ENCODE measurements around the gene RPS26. TPM values are rescaled to one million over a fixed set of nuclear protein-coding genes. Genes with fewer than 3 reads are reported as not detected.
A peak's percentile ranks its signal among the peaks of the same experiment; 100 is the strongest.
"Not testable (repeated sequence)": the region's sequence is repeated elsewhere in the genome, so short reads cannot be mapped to it uniquely, and the experiment has no call there.

RPS26 gene
- total and polyA plus RNA-seq, 2 of the 13 experiments (the other 11 are each of a cell fraction or from before 2014, with no cell fraction given), result 150 to 421 TPM

DNA sequence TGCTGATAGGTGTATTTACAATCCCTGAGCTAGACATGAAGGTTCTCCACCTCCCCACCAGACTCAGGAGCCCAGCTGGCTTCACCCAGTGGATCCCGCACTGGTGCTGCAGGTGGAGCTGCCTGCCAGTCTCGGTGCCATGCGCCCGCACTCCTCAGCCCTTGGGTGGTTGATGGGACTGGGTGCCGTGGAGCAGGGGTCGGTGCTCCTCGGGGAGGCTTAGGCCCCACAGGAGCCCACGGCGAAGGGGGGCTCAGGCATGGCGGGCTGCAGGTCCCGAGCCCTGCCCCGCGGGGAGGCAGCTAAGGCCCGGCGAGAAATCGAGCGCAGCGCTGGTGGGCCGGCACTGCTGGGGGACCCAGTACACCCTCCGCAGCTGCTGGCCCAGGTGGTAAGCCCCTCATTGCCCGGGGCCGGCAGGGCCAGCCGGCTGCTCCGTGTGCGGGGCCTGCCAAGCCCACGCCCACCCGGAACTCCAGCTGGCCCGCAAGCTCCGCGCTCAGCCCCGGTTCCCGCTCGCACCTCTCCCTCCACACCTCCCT lies 41.6 kb upstream of the RPS26 start:
- 93% methylated on average over 3 of the region's 33 CpGs for WGBS (ENCODE audit: low lambda C conversion rate)
- in situ Hi-C loops (cut with HindIII; ENCODE audit: extremely low pct_ligation_motif_present, low pct_unique_long_range_greater_than_20kb), result loop anchor here (5.0 kb wide), 1 partner anchor 32 kb away; no protein-coding TSS in a partner anchor

More for the DNA sequence above, 41.6 kb upstream of the RPS26 start:
- Histone ChIP-seq H3K4me1 (ENCODE audit: insufficient read depth, low read length) (peaks cover 62% of the 10 kb centered on the region), H3K36me3 (replicated peaks in 1 of 2; ENCODE audit: control insufficient read depth in 1 of 2, insufficient read depth in 2 of 2, low read length in 2 of 2) (peaks cover 11 to 21% of the 10 kb centered on the region in 2 experiments; a peak in 4 of 5 replicates), H3K79me2 (ENCODE audit: insufficient read depth, low read length) (peaks cover 20% of the 10 kb centered on the region)
- H3K27ac ChIP-seq (ENCODE audit: extremely low read length, insufficient read depth, low read length); H4K20me1 ChIP-seq (ENCODE audit: insufficient read depth, low read length); CTCF ChIA-PET (ENCODE audit: low intra/inter-chr PET ratio, low total read pairs); H3K4me3 ChIP-seq (replicated peaks in 1 of 3; ENCODE audit: insufficient read depth in 1 of 3, low read depth in 2 of 3, low read length in 3 of 3); DNase-seq (ENCODE audit: low spot score); intact Hi-C loops (cut with micrococcal nuclease; ENCODE audit: unreplicated experiment); H3K27me3 ChIP-seq (ENCODE audit: control insufficient read depth in 1 of 2, insufficient read depth in 2 of 2, low read length in 2 of 2); H3K9ac ChIP-seq (ENCODE audit: insufficient read depth, low read depth, low read length); ATAC-seq; FAIRE-seq; H3K4me2 ChIP-seq (ENCODE audit: low read depth, low read length); H2AFZ ChIP-seq (ENCODE audit: low read length); BruUV-seq (replicated peaks); H3K9me3 ChIP-seq (ENCODE audit: low read length): not testable (repeated sequence)
- peak; percentile 38 for TF ChIP-seq RBFOX2 (IDR thresholded peaks at IDR 0.05; ENCODE audit: low read depth, low read length)
- peak; percentile 16; the same call in 1 of the 2 replicates for TF ChIP-seq GABPB1 (CRISPR knock-in tag; IDR thresholded peaks at IDR 0.05)
- peak; percentile 56; the same call in 1 of the 2 replicates for TF ChIP-seq ZBTB38 (CRISPR knock-in tag; IDR thresholded peaks at IDR 0.05)
- TF ChIP-seq, protein P1, sequence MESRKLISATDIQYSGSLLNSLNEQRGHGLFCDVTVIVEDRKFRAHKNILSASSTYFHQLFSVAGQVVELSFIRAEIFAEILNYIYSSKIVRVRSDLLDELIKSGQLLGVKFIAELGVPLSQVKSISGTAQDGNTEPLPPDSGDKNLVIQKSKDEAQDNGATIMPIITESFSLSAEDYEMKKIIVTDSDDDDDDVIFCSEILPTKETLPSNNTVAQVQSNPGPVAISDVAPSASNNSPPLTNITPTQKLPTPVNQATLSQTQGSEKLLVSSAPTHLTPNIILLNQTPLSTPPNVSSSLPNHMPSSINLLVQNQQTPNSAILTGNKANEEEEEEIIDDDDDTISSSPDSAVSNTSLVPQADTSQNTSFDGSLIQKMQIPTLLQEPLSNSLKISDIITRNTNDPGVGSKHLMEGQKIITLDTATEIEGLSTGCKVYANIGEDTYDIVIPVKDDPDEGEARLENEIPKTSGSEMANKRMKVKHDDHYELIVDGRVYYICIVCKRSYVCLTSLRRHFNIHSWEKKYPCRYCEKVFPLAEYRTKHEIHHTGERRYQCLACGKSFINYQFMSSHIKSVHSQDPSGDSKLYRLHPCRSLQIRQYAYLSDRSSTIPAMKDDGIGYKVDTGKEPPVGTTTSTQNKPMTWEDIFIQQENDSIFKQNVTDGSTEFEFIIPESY (CRISPR knock-in tag; IDR thresholded peaks at IDR 0.05), result 0 out of 2 replicates have a peak, but pooled peaks have one; percentile 6
- POLR2A ChIA-PET, result interaction anchor here (0.9 to 2.3 kb wide), 2 partner anchors 11 to 26 kb away, joined by 3 to 15 read pairs; partner anchors contain the start of gene RAB5B
